Measurements from ENCODE around the gene MYH6.

MYH6 gene

DNA sequence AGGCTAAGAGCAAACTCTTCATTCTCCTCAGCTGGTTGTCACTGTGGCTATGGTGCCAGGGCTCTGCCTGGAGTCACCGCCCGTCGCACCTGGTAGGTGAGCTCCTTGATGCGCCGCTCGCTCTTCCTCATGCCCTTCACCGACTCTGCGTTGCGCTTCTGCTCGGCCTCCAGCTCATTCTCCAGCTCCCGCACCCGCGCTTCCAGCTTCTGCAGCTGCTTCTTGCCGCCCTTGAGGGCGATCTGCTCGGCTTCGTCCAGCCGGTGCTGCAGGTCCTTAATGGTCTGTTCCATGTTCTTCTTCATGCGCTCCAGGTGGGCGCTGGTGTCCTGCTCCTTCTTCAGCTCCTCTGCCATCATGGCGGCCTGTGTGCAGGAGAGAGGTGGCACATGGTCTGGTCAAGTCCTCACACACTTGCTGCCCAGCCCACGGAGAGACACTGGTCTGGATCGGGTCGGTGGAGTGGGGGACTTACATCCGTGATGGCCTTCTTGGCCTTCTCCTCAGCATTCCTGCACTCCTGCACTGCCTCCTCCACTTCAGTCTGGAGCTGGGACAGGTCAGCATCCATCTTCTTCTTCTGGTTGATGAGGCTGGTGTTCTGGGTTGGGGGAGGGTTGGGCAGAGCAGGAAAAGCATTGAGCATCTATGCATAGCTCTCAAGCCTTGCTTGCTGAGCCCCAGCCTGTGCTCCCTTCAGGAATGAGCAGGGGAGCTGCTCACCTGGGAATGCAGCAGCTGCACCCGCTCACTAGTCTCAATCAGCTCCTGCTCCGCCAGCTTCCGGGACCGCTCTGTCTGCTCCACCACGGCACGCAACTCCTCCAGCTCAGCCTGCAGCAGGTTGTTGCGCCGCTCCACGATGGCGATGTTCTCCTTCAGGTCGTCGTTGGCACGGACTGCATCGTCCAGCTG, 7.1 kb upstream of the MYH6 start:
- H3K36me3 ChIP-seq (ENCODE audit: control insufficient read depth in 1 of 2, insufficient read depth in 2 of 2, low read length in 2 of 2), result no peaks in the 10 kb centered on the region
- no CpG with 5 or more reads among the region's 39 CpGs for WGBS (ENCODE audit: extremely low coverage, insufficient coverage, insufficient read length)
- no peak overlapping the region for H2BK5ac ChIP-seq (ENCODE audit: low read depth, low read length, poor library complexity)

DNA sequence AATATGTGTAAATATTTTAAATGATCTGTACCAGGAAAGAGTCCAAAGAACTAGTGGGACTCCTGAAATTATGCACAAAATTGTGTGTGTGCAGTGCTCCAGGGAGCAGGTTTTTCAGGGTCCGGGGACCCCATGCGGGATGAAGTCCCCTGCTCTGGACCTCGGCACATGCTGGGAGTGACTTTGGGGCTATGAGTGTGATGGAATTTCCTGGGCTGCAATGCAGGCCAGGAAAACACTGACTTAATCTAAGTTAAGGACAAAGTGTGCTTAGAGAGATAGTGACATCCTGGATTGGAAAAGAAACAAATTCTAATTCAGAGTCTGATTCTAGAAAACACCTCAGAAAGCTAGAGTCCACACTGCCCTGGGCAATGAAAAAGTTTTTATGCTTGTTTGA, 6.2 kb upstream of the MYH6 start:
- Histone ChIP-seq H3K79me1 (ENCODE audit: low read length) (no peaks in the 10 kb centered on the region), H4K12ac (ENCODE audit: low read depth, low read length) (no peak overlapping the region), H2BK12ac (ENCODE audit: low read length) (no peak overlapping the region), H3K23ac (ENCODE audit: low read length) (no peak overlapping the region), H3K4me2 (ENCODE audit: low read length) (no peak overlapping the region), H4K91ac (ENCODE audit: low read depth, low read length) (no peak overlapping the region), H2BK5ac (ENCODE audit: low read depth, low read length, poor library complexity) (no peak overlapping the region), H3K36me3 (ENCODE audit: control insufficient read depth in 1 of 2, insufficient read depth in 2 of 2, low read length in 2 of 2) (no peaks in the 10 kb centered on the region), H3K4me3 (ENCODE audit: low read depth, low read length) (no peak overlapping the region), H3K27me3 (ENCODE audit: insufficient read depth, low read length) (no peaks in the 10 kb centered on the region), H3K14ac (ENCODE audit: low read length) (no peak overlapping the region), H4K8ac (ENCODE audit: low read depth, low read length) (no peak overlapping the region), H2AFZ (ENCODE audit: insufficient read depth, low read length, poor library complexity) (no peak overlapping the region), H3K27ac (ENCODE audit: low read depth, low read length) (no peak overlapping the region), H3K4ac (ENCODE audit: low read depth, low read length) (no peak overlapping the region), H3K18ac (ENCODE audit: low read length) (no peak overlapping the region), H3K4me1 (ENCODE audit: control insufficient read depth in 1 of 2, insufficient read depth in 2 of 2, low read length in 2 of 2) (peaks cover 2 to 4% of the 10 kb centered on the region in 2 experiments), H3K79me2 (ENCODE audit: control insufficient read depth, insufficient read depth, low read length, poor library complexity) (no peaks in the 10 kb centered on the region), H3K9me3 (ENCODE audit: insufficient read depth, low read depth, low read length) (no peaks in the 10 kb centered on the region), H3K9ac (ENCODE audit: low read length) (no peak overlapping the region), H2BK120ac (ENCODE audit: insufficient read depth, low read length, poor library complexity) (no peak overlapping the region), H2AK5ac (ENCODE audit: low read length) (no peak overlapping the region)
- DNase-seq, result no peak
- WGBS (ENCODE audit: extremely low coverage, insufficient coverage, insufficient read length), result no CpG with 5 or more reads among the region's 3 CpGs

More for the DNA sequence above, 7.1 kb upstream of the MYH6 start:
- no peak overlapping the region for H3K4me2 ChIP-seq (ENCODE audit: low read length)
- no peak overlapping the region for H2BK12ac ChIP-seq (ENCODE audit: low read length)
- H3K4ac ChIP-seq (ENCODE audit: low read depth, low read length), result no peak overlapping the region
- no peak overlapping the region for H3K9ac ChIP-seq (ENCODE audit: low read length)
- DNase-seq, result no peak
- H3K9me3 ChIP-seq (ENCODE audit: insufficient read depth, low read depth, low read length), result no peaks in the 10 kb centered on the region
- H3K79me1 ChIP-seq (ENCODE audit: low read length), result no peaks in the 10 kb centered on the region
- H3K27me3 ChIP-seq (ENCODE audit: insufficient read depth, low read length), result no peaks in the 10 kb centered on the region
- no peak overlapping the region for H3K27ac ChIP-seq (ENCODE audit: low read depth, low read length)
- no peak overlapping the region for H2BK120ac ChIP-seq (ENCODE audit: insufficient read depth, low read length, poor library complexity)
- H3K4me1 ChIP-seq (ENCODE audit: control insufficient read depth in 1 of 2, insufficient read depth in 2 of 2, low read length in 2 of 2), result peaks cover 2 to 4% of the 10 kb centered on the region in 2 experiments
- H4K12ac ChIP-seq (ENCODE audit: low read depth, low read length), result no peak overlapping the region
- no peak overlapping the region for H2AFZ ChIP-seq (ENCODE audit: insufficient read depth, low read length, poor library complexity)
- H4K8ac ChIP-seq (ENCODE audit: low read depth, low read length), result no peak overlapping the region
- no peak overlapping the region for H4K91ac ChIP-seq (ENCODE audit: low read depth, low read length)
- no peak overlapping the region for H3K23ac ChIP-seq (ENCODE audit: low read length)
- no peaks in the 10 kb centered on the region for H3K79me2 ChIP-seq (ENCODE audit: control insufficient read depth, insufficient read depth, low read length, poor library complexity)
- H3K18ac ChIP-seq (ENCODE audit: low read length), result no peak overlapping the region
- H2AK5ac ChIP-seq (ENCODE audit: low read length), result no peak overlapping the region
- no peak overlapping the region for H3K4me3 ChIP-seq (ENCODE audit: low read depth, low read length)
- no peak overlapping the region for H3K14ac ChIP-seq (ENCODE audit: low read length)

GRCh38 chr14:23413681-23414080, 5.6 kb upstream of the MYH6 start:
- WGBS (ENCODE audit: extremely low coverage, insufficient coverage, insufficient read length), result no CpG with 5 or more reads among the region's 16 CpGs
- H3K9ac ChIP-seq (ENCODE audit: low read length), result no peak overlapping the region
- H2AK5ac ChIP-seq (ENCODE audit: low read length), result no peak overlapping the region
- no peak overlapping the region for H3K14ac ChIP-seq (ENCODE audit: low read length)
- no peak overlapping the region for H4K12ac ChIP-seq (ENCODE audit: low read depth, low read length)
- no peaks in the 10 kb centered on the region for H3K27me3 ChIP-seq (ENCODE audit: insufficient read depth, low read length)
- H3K4ac ChIP-seq (ENCODE audit: low read depth, low read length), result no peak overlapping the region
- no peak overlapping the region for H4K8ac ChIP-seq (ENCODE audit: low read depth, low read length)
- H3K18ac ChIP-seq (ENCODE audit: low read length), result no peak overlapping the region
- H3K23ac ChIP-seq (ENCODE audit: low read length), result no peak overlapping the region
- H2BK5ac ChIP-seq (ENCODE audit: low read depth, low read length, poor library complexity), result no peak overlapping the region
- H3K4me1 ChIP-seq (ENCODE audit: control insufficient read depth in 1 of 2, insufficient read depth in 2 of 2, low read length in 2 of 2), result peaks cover 2 to 4% of the 10 kb centered on the region in 2 experiments
- no peak overlapping the region for H2BK120ac ChIP-seq (ENCODE audit: insufficient read depth, low read length, poor library complexity)
- no peak for DNase-seq
- H3K9me3 ChIP-seq (ENCODE audit: insufficient read depth, low read depth, low read length), result no peaks in the 10 kb centered on the region
- H3K36me3 ChIP-seq (ENCODE audit: control insufficient read depth in 1 of 2, insufficient read depth in 2 of 2, low read length in 2 of 2), result no peaks in the 10 kb centered on the region
- H3K4me2 ChIP-seq (ENCODE audit: low read length), result no peak overlapping the region
- no peak overlapping the region for H2BK12ac ChIP-seq (ENCODE audit: low read length)
- no peaks in the 10 kb centered on the region for H3K79me2 ChIP-seq (ENCODE audit: control insufficient read depth, insufficient read depth, low read length, poor library complexity)
- H3K4me3 ChIP-seq (ENCODE audit: low read depth, low read length), result no peak overlapping the region
- H2AFZ ChIP-seq (ENCODE audit: insufficient read depth, low read length, poor library complexity), result no peak overlapping the region
- no peak overlapping the region for H4K91ac ChIP-seq (ENCODE audit: low read depth, low read length)
- H3K27ac ChIP-seq (ENCODE audit: low read depth, low read length), result no peak overlapping the region
- no peaks in the 10 kb centered on the region for H3K79me1 ChIP-seq (ENCODE audit: low read length)

DNA sequence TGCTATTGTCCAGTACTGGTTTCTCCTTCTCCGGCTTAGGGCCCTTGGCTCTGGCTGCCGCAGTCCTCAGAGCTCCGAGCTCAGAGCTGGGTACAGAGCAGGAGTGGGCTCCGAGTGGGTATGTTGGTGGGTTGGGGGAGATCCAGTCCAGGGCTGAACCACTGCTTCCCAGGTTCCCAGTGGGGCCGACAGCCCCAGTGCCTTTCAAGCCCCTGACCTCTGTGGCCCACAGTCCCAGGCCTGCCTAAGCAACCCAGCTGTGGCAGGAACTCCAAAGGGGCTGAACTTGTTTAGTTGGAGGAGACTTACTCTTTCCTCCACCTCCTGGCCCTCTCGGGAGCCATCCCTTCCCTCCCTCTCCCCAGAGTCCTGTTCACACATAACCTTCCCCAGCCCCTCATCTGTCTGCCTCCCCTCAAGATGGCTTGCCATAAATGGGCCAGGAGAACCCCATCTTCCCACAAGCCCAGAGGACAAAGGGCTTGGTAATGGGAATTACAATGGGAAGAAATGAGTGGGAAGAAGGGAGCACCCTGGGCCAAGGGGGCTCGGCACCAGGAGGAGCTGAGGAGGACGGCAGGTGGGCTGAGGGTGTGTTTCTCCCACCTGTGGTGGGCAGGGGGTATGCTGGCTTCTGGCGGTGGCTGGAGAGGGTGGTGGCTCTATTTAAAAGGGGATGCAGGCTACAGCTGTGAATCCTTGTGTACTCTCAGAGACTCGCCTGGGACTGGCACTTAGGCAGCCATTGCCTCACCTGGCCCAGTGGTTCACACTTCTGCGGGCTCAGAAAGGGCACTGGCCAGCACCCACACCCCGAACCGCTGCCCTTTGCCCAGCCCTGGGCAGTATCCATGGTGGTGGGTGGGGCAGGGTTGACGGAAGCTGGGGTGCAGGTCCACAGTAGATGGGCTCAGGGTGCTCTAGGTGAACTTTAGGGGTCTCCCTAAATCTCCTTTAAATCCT, 3.8 kb upstream of the MYH6 start:
- no peaks in the 10 kb centered on the region for H3K9me3 ChIP-seq (ENCODE audit: insufficient read depth, low read depth, low read length)
- DNase-seq, result no peak
- H3K36me3 ChIP-seq (ENCODE audit: control insufficient read depth in 1 of 2, insufficient read depth in 2 of 2, low read length in 2 of 2), result no peaks in the 10 kb centered on the region
- no peak overlapping the region for H4K12ac ChIP-seq (ENCODE audit: low read depth, low read length)
- H3K9ac ChIP-seq (ENCODE audit: low read length), result no peak overlapping the region
- no peak overlapping the region for H3K18ac ChIP-seq (ENCODE audit: low read length)
- no peak overlapping the region for H3K4me2 ChIP-seq (ENCODE audit: low read length)
- no peak overlapping the region for H2BK12ac ChIP-seq (ENCODE audit: low read length)
- H3K14ac ChIP-seq (ENCODE audit: low read length), result no peak overlapping the region
- no peaks in the 10 kb centered on the region for H3K79me2 ChIP-seq (ENCODE audit: control insufficient read depth, insufficient read depth, low read length, poor library complexity)
- no peak overlapping the region for H4K8ac ChIP-seq (ENCODE audit: low read depth, low read length)
- H3K23ac ChIP-seq (ENCODE audit: low read length), result no peak overlapping the region
- H2AFZ ChIP-seq (ENCODE audit: insufficient read depth, low read length, poor library complexity), result no peak overlapping the region
- no peak overlapping the region for H3K4ac ChIP-seq (ENCODE audit: low read depth, low read length)
- peaks cover 2 to 4% of the 10 kb centered on the region in 2 experiments for H3K4me1 ChIP-seq (ENCODE audit: control insufficient read depth in 1 of 2, insufficient read depth in 2 of 2, low read length in 2 of 2)
- H3K27ac ChIP-seq (ENCODE audit: low read depth, low read length), result no peak overlapping the region
- H3K79me1 ChIP-seq (ENCODE audit: low read length), result no peaks in the 10 kb centered on the region
- no peaks in the 10 kb centered on the region for H3K27me3 ChIP-seq (ENCODE audit: insufficient read depth, low read length)
- H2BK120ac ChIP-seq (ENCODE audit: insufficient read depth, low read length, poor library complexity), result no peak overlapping the region
- no peak overlapping the region for H4K91ac ChIP-seq (ENCODE audit: low read depth, low read length)
- no peak overlapping the region for H2AK5ac ChIP-seq (ENCODE audit: low read length)
- H3K4me3 ChIP-seq (ENCODE audit: low read depth, low read length), result no peak overlapping the region
- WGBS (ENCODE audit: extremely low coverage, insufficient coverage, insufficient read length), result no CpG with 5 or more reads among the region's 14 CpGs
- H2BK5ac ChIP-seq (ENCODE audit: low read depth, low read length, poor library complexity), result no peak overlapping the region

All from trophoblast cell (in vitro differentiated cells and primary cell).